ENCODE data around the gene NAV2. TPM values are rescaled to one million over a fixed set of nuclear protein-coding genes. Genes with fewer than 3 reads are reported as not detected.

The NAV2 gene
- total and polyA plus RNA-seq, 2 donors (not counting 1 experiment from before 2014, with no cell fraction given): 8.1 to 14.0 TPM

DNA sequence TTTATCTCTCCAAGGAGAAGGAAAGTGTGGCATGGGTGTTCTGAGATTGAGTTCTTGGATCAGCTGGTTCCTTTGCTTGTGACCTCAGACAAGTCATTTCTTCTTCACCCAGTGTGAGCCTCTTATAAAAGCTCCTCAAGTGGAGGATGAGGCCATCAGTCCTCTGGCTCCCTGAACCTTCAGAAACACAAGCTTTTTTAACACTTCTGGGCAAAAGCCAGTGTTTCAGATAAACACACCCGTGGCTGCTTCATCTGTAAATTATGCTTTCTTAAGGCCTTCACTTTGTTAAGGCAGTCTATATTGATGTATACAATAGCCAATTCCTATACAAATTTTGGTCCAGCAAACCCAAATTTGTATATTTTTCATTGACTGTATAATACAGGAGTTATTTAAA, 267.8 kb downstream of the NAV2 start:
- H2AFZ ChIP-seq (ENCODE audit: low read length): no peak overlapping the region
- no peak overlapping the region for H3K9ac ChIP-seq (ENCODE audit: insufficient read depth, low read length)
- no peak overlapping the region for H3K4me3 ChIP-seq (replicated peaks in 1 of 4; ENCODE audit: control extremely low read depth in 1 of 4, insufficient read depth in 1 of 4, low read depth in 3 of 4, low read length in 4 of 4)
- H3K27ac ChIP-seq (ENCODE audit: insufficient read depth, low read length): peak overlapping the region; percentile 20
- H3K9me3 ChIP-seq (ENCODE audit: control insufficient read depth, insufficient read depth, low read depth, low read length): no peaks in the 10 kb centered on the region
- peaks cover 10% of the 10 kb centered on the region for H3K4me1 ChIP-seq (ENCODE audit: control insufficient read depth, extremely low read depth, insufficient read depth, low read length)
- H3K36me3 ChIP-seq (ENCODE audit: control insufficient read depth, insufficient read depth, low read length): peaks cover 3% of the 10 kb centered on the region
- no peak overlapping the region for H3K4me2 ChIP-seq (ENCODE audit: extremely low read depth, insufficient read depth, low read length)
- TF ChIP-seq EZH2 (IDR thresholded peaks at IDR 0.05; ENCODE audit: low read length, missing control alignments): no peak
- TF ChIP-seq, protein P1, sequence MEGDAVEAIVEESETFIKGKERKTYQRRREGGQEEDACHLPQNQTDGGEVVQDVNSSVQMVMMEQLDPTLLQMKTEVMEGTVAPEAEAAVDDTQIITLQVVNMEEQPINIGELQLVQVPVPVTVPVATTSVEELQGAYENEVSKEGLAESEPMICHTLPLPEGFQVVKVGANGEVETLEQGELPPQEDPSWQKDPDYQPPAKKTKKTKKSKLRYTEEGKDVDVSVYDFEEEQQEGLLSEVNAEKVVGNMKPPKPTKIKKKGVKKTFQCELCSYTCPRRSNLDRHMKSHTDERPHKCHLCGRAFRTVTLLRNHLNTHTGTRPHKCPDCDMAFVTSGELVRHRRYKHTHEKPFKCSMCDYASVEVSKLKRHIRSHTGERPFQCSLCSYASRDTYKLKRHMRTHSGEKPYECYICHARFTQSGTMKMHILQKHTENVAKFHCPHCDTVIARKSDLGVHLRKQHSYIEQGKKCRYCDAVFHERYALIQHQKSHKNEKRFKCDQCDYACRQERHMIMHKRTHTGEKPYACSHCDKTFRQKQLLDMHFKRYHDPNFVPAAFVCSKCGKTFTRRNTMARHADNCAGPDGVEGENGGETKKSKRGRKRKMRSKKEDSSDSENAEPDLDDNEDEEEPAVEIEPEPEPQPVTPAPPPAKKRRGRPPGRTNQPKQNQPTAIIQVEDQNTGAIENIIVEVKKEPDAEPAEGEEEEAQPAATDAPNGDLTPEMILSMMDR (conservative IDR thresholded peaks at IDR 0.05 in 1 of 2, IDR thresholded peaks at IDR 0.05 in 1 of 2; ENCODE audit: low read depth in 1 of 2, low read length in 2 of 2): no peak
- peaks cover 7% of the 10 kb centered on the region for H3K79me2 ChIP-seq (ENCODE audit: control insufficient read depth, insufficient read depth, low read length)
- peak in 1 of 2 donors; percentile 54 for DNase-seq (ENCODE audit: low read depth in 2 of 2)
- H3K27me3 ChIP-seq (ENCODE audit: control insufficient read depth, insufficient read depth, low read length): no peaks in the 10 kb centered on the region
- H4K20me1 ChIP-seq (ENCODE audit: control insufficient read depth, extremely low read depth, insufficient read depth, low read length): no peaks in the 10 kb centered on the region

DNA sequence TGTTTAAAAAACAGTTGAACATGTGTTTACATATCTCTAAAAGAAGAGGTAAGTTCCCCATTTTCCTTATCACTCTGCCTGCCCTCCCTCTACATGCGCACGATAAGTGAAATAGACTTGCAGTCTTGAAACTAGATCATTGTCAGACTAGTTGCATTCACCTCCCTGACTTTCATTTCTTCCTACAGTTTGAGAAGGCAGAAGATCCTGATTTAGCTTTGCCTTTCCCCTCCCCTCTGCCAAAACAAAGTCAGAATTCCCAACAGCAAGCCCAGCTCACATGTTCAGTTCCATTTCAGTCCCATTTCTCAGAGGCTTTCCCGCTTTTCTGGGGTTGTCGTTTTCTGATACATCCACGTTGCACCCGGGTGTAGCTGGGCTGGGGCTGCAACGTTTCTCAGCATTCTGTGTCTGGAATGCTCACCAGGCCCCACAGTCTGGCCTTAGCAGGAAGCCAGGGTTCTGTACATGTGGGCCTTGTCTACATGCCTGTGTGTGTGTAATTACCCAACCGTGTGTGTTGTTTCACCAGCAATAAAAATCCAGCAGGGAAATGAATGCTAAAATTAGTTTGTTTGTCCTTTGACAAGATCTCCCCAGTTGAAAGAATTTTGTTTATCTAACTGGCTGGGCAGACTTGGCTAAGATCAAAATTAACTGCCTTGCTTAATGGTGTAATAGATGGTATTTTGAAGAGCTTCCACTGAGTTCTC, 268.5 kb downstream of the NAV2 start:
- Histone ChIP-seq H3K36me3 (ENCODE audit: control insufficient read depth, insufficient read depth, low read length) (peaks cover 3% of the 10 kb centered on the region), H4K20me1 (ENCODE audit: control insufficient read depth, extremely low read depth, insufficient read depth, low read length) (no peaks in the 10 kb centered on the region), H3K27ac (ENCODE audit: insufficient read depth, low read length) (peak overlapping the region; percentile 31), H3K79me2 (ENCODE audit: control insufficient read depth, insufficient read depth, low read length) (peaks cover 7% of the 10 kb centered on the region), H3K9me3 (ENCODE audit: control insufficient read depth, insufficient read depth, low read depth, low read length) (no peaks in the 10 kb centered on the region), H3K4me3 (replicated peaks in 1 of 4; ENCODE audit: control extremely low read depth in 1 of 4, insufficient read depth in 1 of 4, low read depth in 3 of 4, low read length in 4 of 4) (no peak overlapping the region), H3K27me3 (ENCODE audit: control insufficient read depth, insufficient read depth, low read length) (no peaks in the 10 kb centered on the region), H3K4me1 (ENCODE audit: control insufficient read depth, extremely low read depth, insufficient read depth, low read length) (peaks cover 10% of the 10 kb centered on the region), H3K9ac (ENCODE audit: insufficient read depth, low read length) (no peak overlapping the region), H3K4me2 (ENCODE audit: extremely low read depth, insufficient read depth, low read length) (peak overlapping the region; percentile 6), H2AFZ (ENCODE audit: low read length) (no peak overlapping the region)
- DNase-seq (ENCODE audit: low read depth in 2 of 2): peak; percentile 74 to 86
- TF ChIP-seq, protein P1 (conservative IDR thresholded peaks at IDR 0.05 in 1 of 2, IDR thresholded peaks at IDR 0.05 in 1 of 2; ENCODE audit: low read depth in 1 of 2, low read length in 2 of 2): no peak
- TF ChIP-seq EZH2 (IDR thresholded peaks at IDR 0.05; ENCODE audit: low read length, missing control alignments): no peak

DNA sequence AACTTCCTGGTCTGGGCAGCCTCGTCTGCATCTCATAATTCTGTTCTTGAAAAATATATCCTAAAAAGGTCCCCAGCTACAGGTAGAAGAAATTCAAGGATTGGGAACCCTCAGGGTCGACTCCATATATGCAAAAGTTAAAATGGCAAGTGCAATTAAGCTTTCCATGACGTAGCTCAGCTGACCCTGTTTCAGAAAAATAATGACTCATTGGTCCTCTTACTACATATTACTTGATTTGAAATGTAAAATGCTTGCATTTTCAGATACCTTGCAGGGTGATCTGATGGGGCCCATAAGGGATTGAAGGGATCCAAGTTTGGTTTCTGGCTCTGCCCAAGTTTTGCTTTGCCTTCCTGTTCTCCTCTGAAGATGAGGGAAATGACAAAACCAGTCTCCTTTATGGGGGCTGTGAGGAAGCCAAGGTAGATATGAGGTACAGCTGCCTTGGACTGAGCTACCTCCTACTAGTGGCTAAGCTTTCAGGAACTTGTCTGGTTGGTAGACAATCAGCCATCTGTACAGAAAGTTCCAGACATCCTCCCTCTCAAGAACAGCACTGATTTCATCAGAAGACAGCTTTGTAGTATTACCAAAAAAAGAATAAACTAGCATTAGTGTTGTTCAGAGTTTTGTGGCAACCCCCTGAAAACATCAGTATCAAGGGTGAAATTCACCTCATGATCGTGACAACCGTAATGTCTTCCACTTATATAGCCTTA, 270.3 kb downstream of the NAV2 start:
- Histone ChIP-seq H3K27me3 (ENCODE audit: control insufficient read depth, insufficient read depth, low read length) (no peaks in the 10 kb centered on the region), H3K27ac (ENCODE audit: insufficient read depth, low read length) (no peak overlapping the region), H3K4me1 (ENCODE audit: control insufficient read depth, extremely low read depth, insufficient read depth, low read length) (peaks cover 10% of the 10 kb centered on the region), H3K4me3 (replicated peaks in 1 of 4; ENCODE audit: control extremely low read depth in 1 of 4, insufficient read depth in 1 of 4, low read depth in 3 of 4, low read length in 4 of 4) (no peak overlapping the region), H3K9ac (ENCODE audit: insufficient read depth, low read length) (no peak overlapping the region), H3K79me2 (ENCODE audit: control insufficient read depth, insufficient read depth, low read length) (peaks cover 7% of the 10 kb centered on the region), H2AFZ (ENCODE audit: low read length) (no peak overlapping the region), H4K20me1 (ENCODE audit: control insufficient read depth, extremely low read depth, insufficient read depth, low read length) (no peaks in the 10 kb centered on the region), H3K36me3 (ENCODE audit: control insufficient read depth, insufficient read depth, low read length) (peaks cover 3% of the 10 kb centered on the region), H3K4me2 (ENCODE audit: extremely low read depth, insufficient read depth, low read length) (no peak overlapping the region), H3K9me3 (ENCODE audit: control insufficient read depth, insufficient read depth, low read depth, low read length) (no peaks in the 10 kb centered on the region)
- TF ChIP-seq, protein P1 (conservative IDR thresholded peaks at IDR 0.05 in 1 of 2, IDR thresholded peaks at IDR 0.05 in 1 of 2; ENCODE audit: low read depth in 1 of 2, low read length in 2 of 2): no peak
- TF ChIP-seq EZH2 (IDR thresholded peaks at IDR 0.05; ENCODE audit: low read length, missing control alignments): no peak
- DNase-seq (ENCODE audit: low read depth in 2 of 2): peak; percentile 51 to 69
